Smooth muscle cell (in vitro differentiated cells): Measurements from ENCODE around the gene RUBCNL. TPM values are rescaled to one million over a fixed set of nuclear protein-coding genes. Genes with fewer than 3 reads are reported as not detected.

Experiments
- DNase-seq: peaks from one replicate; lab custom pipeline; 2025; ENCODE audit not compliant: unreplicated experiment; lab: John Stamatoyannopoulos, UW
- H2AFZ ChIP-seq: fragments of 200-600 bp; sonication (generic); 2 replicates; pipeline ENCODE4 v1.6.0; 2016; ENCODE audit warnings: antibody characterized with exemption, low read depth, mild to moderate bottlenecking
- H3F3A ChIP-seq: fragments of 200-600 bp; sonication (generic); 2 replicates; pipeline ENCODE4 v1.6.0; 2017; ENCODE audit warnings: antibody characterized with exemption, low read depth
- H3K27ac ChIP-seq: fragments of 200-600 bp; sonication (generic); 2 replicates; pipeline ENCODE4 v1.5.1; 2016; ENCODE audit warnings: low read depth, mild to moderate bottlenecking
- H3K27me3 ChIP-seq: fragments of 200-600 bp; sonication (generic); 2 replicates; pipeline ENCODE4 v1.6.1; 2016; ENCODE audit warnings: low read depth, mild to moderate bottlenecking
- H3K36me3 ChIP-seq: fragments of 200-600 bp; sonication (generic); 2 replicates; pipeline ENCODE4 v1.5.1; 2016; ENCODE audit warnings: low read depth
- H3K4me1 ChIP-seq: fragments of 200-600 bp; sonication (generic); 2 replicates; pipeline ENCODE4 v1.5.1; 2016; ENCODE audit warnings: low read depth
- H3K4me2 ChIP-seq: fragments of 200-600 bp; sonication (generic); 2 replicates; pipeline ENCODE4 v1.6.0; 2016; ENCODE audit warnings: mild to moderate bottlenecking
- H3K4me3 ChIP-seq: fragments of 200-600 bp; sonication (generic); 2 replicates; pipeline ENCODE4 v1.5.1; 2016; ENCODE audit warnings: mild to moderate bottlenecking
- H3K79me2 ChIP-seq: fragments of 200-600 bp; sonication (generic); 2 replicates; pipeline ENCODE4 v1.6.0; 2016; ENCODE audit warnings: low read depth, mild to moderate bottlenecking
- H3K9ac ChIP-seq: fragments of 200-600 bp; sonication (generic); 2 replicates; pipeline ENCODE4 v1.6.0; 2016; ENCODE audit warnings: low read depth
- H3K9me3 ChIP-seq: fragments of 200-600 bp; sonication (generic); replicated peaks from 2 replicates; pipeline ENCODE4 v1.5.1; 2016; ENCODE audit warnings: low read depth
- H4K20me1 ChIP-seq: fragments of 200-600 bp; sonication (generic); 2 replicates; pipeline ENCODE4 v1.6.0; 2016; ENCODE audit warnings: low read depth
- CTCF ChIP-seq: fragments of 200-600 bp; sonication (generic); IDR thresholded peaks from 2 replicates; pipeline ENCODE4 v1.5.1; 2017; ENCODE audit warnings: borderline replicate concordance, mild to moderate bottlenecking, antibody characterized with exemption; ENCODE audit not compliant: insufficient read depth, poor library complexity, severe bottlenecking
- WGBS: methylation state at CpG from one replicate; pipeline ENCODE4 v1.1.7; 2016; ENCODE audit warnings: low lambda C conversion rate; 5-methylcytosine and 5-hydroxymethylcytosine counted together
- polyA plus RNA-seq: library from polyadenylated mRNA; unstranded; fragments of >200 nt; fragmentation: Nextera tagmentation; extraction: Ambion mirVana; gene quantifications from 2 replicates; pipeline ENCODE4 v1.2.1, GENCODE V29; 2016
- total RNA-seq: library from RNA; depleted of rRNA; stranded (reverse); fragments of >200 nt; gene quantifications from 2 replicates; pipeline ENCODE4 v1.2.3, GENCODE V29; 2014

The RUBCNL gene
- total and polyA plus RNA-seq, 2 experiments from 2014 or later, result 0.49 TPM; not detected in 1

DNA sequence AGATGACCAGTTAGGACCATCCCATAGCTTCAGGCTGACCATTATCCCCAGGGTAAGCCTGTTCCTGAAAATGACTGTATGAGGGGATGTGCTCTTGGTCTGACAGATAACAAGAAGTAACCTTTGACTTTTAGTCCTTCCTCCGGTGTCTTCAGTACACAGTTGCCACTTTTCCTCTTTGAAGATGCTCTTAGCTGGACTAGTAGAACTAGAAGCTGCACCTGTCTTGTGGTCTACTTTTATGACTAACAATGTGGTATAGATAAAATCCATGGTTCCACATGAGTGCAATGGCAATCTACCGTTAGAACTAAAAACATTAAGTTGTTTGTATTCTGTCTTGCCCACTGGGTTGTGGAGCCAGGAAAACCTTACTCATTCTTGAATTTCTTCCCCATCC, 5.9 kb upstream of the RUBCNL start:
- Histone ChIP-seq H3K4me3 (no peak overlapping the region), H3K4me2 (no peak overlapping the region), H3K27ac (no peak overlapping the region), H3K9me3 (no peaks in the 10 kb centered on the region), H3K4me1 (peaks cover 5% of the 10 kb centered on the region), H3K27me3 (peaks cover 10% of the 10 kb centered on the region), H3K79me2 (no peaks in the 10 kb centered on the region), H2AFZ (no peak overlapping the region), H4K20me1 (no peaks in the 10 kb centered on the region), H3K9ac (no peak overlapping the region), H3F3A (no peaks in the 10 kb centered on the region), H3K36me3 (no peaks in the 10 kb centered on the region)
- WGBS, result 79% methylated on average over 2 of the region's 2 CpGs
- no peak for DNase-seq
- TF ChIP-seq CTCF, result no peak

DNA sequence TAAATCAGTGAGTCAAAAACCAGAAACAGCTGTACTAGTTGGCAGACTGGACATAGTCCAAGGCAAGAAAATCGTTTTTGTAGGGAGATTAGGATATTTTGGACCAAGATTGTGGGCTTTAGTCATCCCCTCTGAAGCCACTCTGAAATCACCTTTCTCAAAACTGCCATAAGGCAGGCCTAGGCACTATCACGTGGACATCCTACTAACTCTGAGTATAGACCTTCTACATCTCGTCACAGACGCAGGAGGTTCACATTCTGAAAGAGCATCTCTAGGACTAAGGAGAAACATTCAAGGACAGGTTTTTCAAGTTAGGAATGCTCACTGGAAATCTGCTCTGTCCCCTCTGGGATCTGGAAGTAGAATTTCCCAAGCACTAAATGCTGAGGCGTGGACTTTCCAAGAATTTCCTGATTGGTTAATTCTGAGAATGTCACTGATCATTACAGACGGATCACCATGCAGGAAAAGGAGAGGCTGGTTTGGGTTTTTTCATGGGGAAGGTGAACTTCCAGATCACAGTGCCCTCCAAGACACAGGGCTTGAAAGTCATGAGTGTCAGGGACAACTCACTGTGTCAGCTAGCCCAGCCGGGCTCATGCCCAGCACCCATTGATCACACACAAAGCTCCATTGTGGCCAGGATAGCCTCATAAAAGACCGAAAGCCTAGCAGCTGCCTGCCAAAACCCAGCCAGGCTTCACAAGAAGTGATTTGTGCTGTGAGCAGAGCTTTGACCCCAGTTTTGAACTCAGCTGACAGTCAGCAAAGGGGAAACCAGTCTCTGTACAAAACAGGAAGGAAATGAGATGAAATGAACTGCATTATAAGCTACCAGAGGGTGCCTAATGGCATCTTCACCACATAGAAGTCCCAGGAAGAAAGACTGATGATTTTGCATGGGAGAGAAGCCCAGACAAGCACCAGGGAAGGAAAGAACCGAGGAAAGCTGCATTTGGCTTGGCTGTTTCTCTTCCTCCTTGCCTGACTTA, 2.7 kb upstream of the RUBCNL start:
- H3K27me3 ChIP-seq, result peaks cover 42% of the 10 kb centered on the region
- no peak for TF ChIP-seq CTCF
- peaks cover 10% of the 10 kb centered on the region for H3K4me1 ChIP-seq
- H2AFZ ChIP-seq, result peak overlapping the region; percentile 75
- H3F3A ChIP-seq, result no peaks in the 10 kb centered on the region
- no peak overlapping the region for H3K4me2 ChIP-seq
- no peak overlapping the region for H3K27ac ChIP-seq
- H4K20me1 ChIP-seq, result no peaks in the 10 kb centered on the region
- no peaks in the 10 kb centered on the region for H3K9me3 ChIP-seq
- WGBS, result 49% methylated on average over 9 of the region's 9 CpGs
- H3K4me3 ChIP-seq, result no peak overlapping the region
- no peaks in the 10 kb centered on the region for H3K79me2 ChIP-seq
- H3K36me3 ChIP-seq, result no peaks in the 10 kb centered on the region
- DNase-seq, result no peak
- H3K9ac ChIP-seq, result no peak overlapping the region

- Histone ChIP-seq H3F3A (no peaks in the 10 kb centered on the region), H3K9me3 (no peaks in the 10 kb centered on the region), H3K27me3 (peaks cover 51% of the 10 kb centered on the region), H3K4me1 (peaks cover 10% of the 10 kb centered on the region), H4K20me1 (no peaks in the 10 kb centered on the region), H3K27ac (no peak overlapping the region), H3K9ac (no peak overlapping the region), H3K36me3 (no peaks in the 10 kb centered on the region), H3K4me3 (no peak overlapping the region), H2AFZ (no peak overlapping the region), H3K4me2 (no peak overlapping the region), H3K79me2 (no peaks in the 10 kb centered on the region)
- TF ChIP-seq CTCF, result no peak
- no peak for DNase-seq
- WGBS, result 74% methylated on average over 3 of the region's 3 CpGs
Observed at GRCh38 chr13:46388846-46389245, 1.8 kb upstream of the RUBCNL start.

GRCh38 chr13:46388308-46388707, 1.3 kb upstream of the RUBCNL start:
- H3F3A ChIP-seq, result no peaks in the 10 kb centered on the region
- no peak overlapping the region for H3K27ac ChIP-seq
- no peaks in the 10 kb centered on the region for H4K20me1 ChIP-seq
- 75% methylated on average over 6 of the region's 6 CpGs for WGBS
- no peaks in the 10 kb centered on the region for H3K9me3 ChIP-seq
- no peak overlapping the region for H2AFZ ChIP-seq
- no peaks in the 10 kb centered on the region for H3K36me3 ChIP-seq
- H3K4me1 ChIP-seq, result peaks cover 10% of the 10 kb centered on the region
- H3K4me3 ChIP-seq, result no peak overlapping the region
- DNase-seq, result no peak
- H3K79me2 ChIP-seq, result no peaks in the 10 kb centered on the region
- peaks cover 56% of the 10 kb centered on the region for H3K27me3 ChIP-seq
- H3K4me2 ChIP-seq, result no peak overlapping the region
- no peak for TF ChIP-seq CTCF
- no peak overlapping the region for H3K9ac ChIP-seq
